ENCODE data around the gene DAPK1. TPM values are rescaled to one million over a fixed set of nuclear protein-coding genes. Genes with fewer than 3 reads are reported as not detected.

Gene DAPK1
- total RNA-seq, 1 donor from 2014 or later = 196 TPM

DNA sequence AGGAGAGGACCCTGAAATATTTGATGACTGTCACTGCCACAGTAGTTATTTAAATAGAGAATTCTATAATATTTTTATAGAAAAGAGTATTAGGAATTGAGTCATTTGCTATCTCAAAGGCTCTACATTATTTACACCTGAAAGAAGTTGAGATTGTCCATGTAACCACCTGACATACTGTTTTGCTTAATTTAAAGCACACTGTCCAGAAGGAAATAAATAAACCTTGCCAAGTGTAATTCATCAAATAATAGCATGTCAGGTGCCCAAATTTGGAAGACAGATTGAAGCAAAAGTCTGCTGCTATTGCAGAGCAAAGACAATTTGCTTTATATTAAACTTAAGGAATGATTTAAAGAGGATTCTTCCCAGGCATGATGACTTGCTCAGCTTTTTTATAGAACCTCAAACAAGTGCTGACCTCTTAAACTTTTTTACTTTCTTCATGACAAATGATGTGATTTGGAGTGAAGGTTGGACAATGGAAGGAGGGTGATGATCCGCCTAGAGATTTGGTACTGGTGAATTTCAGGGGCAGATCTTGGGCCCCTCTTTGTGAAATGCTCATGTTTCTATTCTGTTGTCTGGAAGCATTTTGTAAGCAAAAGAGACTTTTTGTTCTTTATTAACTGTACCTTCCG, 65.0 kb downstream of the DAPK1 start:
- H3K36me3 ChIP-seq = no peaks in the 10 kb centered on the region
- peaks cover 40% of the 10 kb centered on the region for H3K4me1 ChIP-seq
- ATAC-seq (no peak), DNase-seq (no peak)
- no peaks in the 10 kb centered on the region for H3K27me3 ChIP-seq (ENCODE audit: low read depth)
- H3K9me3 ChIP-seq = no peaks in the 10 kb centered on the region
- H3K4me3 ChIP-seq = no peak overlapping the region
- no peak for TF ChIP-seq CTCF (IDR thresholded peaks at IDR 0.05)
- intact Hi-C loops (cut with DNase I) = no loop called here
- H3K27ac ChIP-seq = no peak overlapping the region

GRCh38 chr9:87564111-87564510, 66.4 kb downstream of the DAPK1 start:
- Histone ChIP-seq H3K27me3 (ENCODE audit: low read depth) (no peaks in the 10 kb centered on the region), H3K4me1 (peaks cover 48% of the 10 kb centered on the region), H3K4me3 (no peak overlapping the region), H3K9me3 (no peaks in the 10 kb centered on the region), H3K27ac (no peak overlapping the region), H3K36me3 (peaks cover 7% of the 10 kb centered on the region)
- DNase-seq (no peak), ATAC-seq (peak; percentile 13 to 32)
- intact Hi-C loops (cut with DNase I) = no loop called here
- no peak for TF ChIP-seq CTCF (IDR thresholded peaks at IDR 0.05)

- TF ChIP-seq CTCF (IDR thresholded peaks at IDR 0.05) = no peak
- no peaks in the 10 kb centered on the region for H3K9me3 ChIP-seq
- no peaks in the 10 kb centered on the region for H3K27me3 ChIP-seq (ENCODE audit: low read depth)
- DNase-seq (no peak), ATAC-seq (no peak)
- peaks cover 7% of the 10 kb centered on the region for H3K36me3 ChIP-seq
- H3K27ac ChIP-seq = peak overlapping the region; percentile 18
- intact Hi-C loops (cut with DNase I) = no loop called here
- no peak overlapping the region for H3K4me3 ChIP-seq
- peaks cover 49% of the 10 kb centered on the region for H3K4me1 ChIP-seq
Observed at GRCh38 chr9:87564791-87565241, 67.1 kb downstream of the DAPK1 start.

DNA sequence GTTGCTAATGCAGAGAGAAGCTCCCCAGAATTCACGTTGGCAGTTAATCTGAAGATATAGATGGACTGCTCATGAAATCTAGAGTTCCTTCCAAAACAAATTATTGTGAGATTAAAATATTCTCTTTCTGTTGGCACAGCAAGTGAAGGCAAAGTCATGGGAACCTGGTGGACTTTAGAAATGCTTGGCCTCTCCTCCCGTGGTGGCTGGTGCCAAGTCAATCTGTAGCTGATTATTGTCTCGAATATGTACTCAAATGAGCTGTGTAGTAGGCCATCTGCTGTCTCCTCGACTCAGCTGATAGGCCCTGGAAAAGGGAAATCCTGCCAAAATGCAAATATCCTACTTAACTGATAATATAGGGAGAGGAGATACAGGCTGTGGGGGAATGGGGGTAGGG, 69.3 kb downstream of the DAPK1 start:
- ATAC-seq = no peak
- Histone ChIP-seq H3K9me3 (no peaks in the 10 kb centered on the region), H3K36me3 (peaks cover 7% of the 10 kb centered on the region), H3K4me3 (no peak overlapping the region), H3K4me1 (peaks cover 68% of the 10 kb centered on the region), H3K27me3 (ENCODE audit: low read depth) (no peaks in the 10 kb centered on the region), H3K27ac (peak overlapping the region; percentile 21)
- TF ChIP-seq CTCF (IDR thresholded peaks at IDR 0.05) = no peak
- DNase-seq = no peak
- intact Hi-C loops (cut with DNase I) = no loop called here

GRCh38 chr9:87567571-87567970, 69.9 kb downstream of the DAPK1 start:
- no peak for DNase-seq
- H3K27ac ChIP-seq = peak overlapping the region; percentile 31

More at GRCh38 chr9:87567571-87567970, 69.9 kb downstream of the DAPK1 start:
- H3K36me3 ChIP-seq = peaks cover 7% of the 10 kb centered on the region
- no peak for TF ChIP-seq CTCF (IDR thresholded peaks at IDR 0.05)
- ATAC-seq = no peak
- no peaks in the 10 kb centered on the region for H3K27me3 ChIP-seq (ENCODE audit: low read depth)
- H3K4me1 ChIP-seq = peaks cover 73% of the 10 kb centered on the region
- intact Hi-C loops (cut with DNase I) = no loop called here
- H3K4me3 ChIP-seq = no peak overlapping the region
- no peaks in the 10 kb centered on the region for H3K9me3 ChIP-seq
